Activated T-helper 1 cell treated with anti-CD3 and anti-CD28 coated beads, Interleukin-12 subunit alpha, Interleukin-12 subunit beta, Interleukin-2, Interleukin-4 antibody, amounts not matched to agents 30 ng/mL and 10 ng/mL and 1 ng/mL, durations not matched to agents 14 hours and 24 hours and 36 hours (primary cell): ENCODE results near the gene SSC5D. TPM values are rescaled to one million over a fixed set of nuclear protein-coding genes. Genes with fewer than 3 reads are reported as not detected.
"Not testable (repeated sequence)": the region's sequence is repeated elsewhere in the genome, so short reads cannot be mapped to it uniquely, and the experiment has no call there.

Source experiments
- DNase-seq: peaks from one replicate; pipeline ENCODE4 v3.0.0; 2021; ENCODE audit warnings: low spot score
- H3K27ac Mint-ChIP-seq: one replicate; pipeline ENCODE4 v1.8.0; 2021; ENCODE audit warnings: mild to moderate bottlenecking, mixed read lengths
- H3K27me3 Mint-ChIP-seq: one replicate; pipeline ENCODE4 v1.8.0; 2022; ENCODE audit warnings: mild to moderate bottlenecking, moderate library complexity, mixed read lengths; ENCODE audit not compliant: insufficient read depth
- H3K36me3 Mint-ChIP-seq: one replicate; pipeline ENCODE4 v1.8.0; 2021; ENCODE audit warnings: low read depth, mixed read lengths
- H3K4me1 Mint-ChIP-seq: one replicate; pipeline ENCODE4 v1.8.0; 2021; ENCODE audit warnings: low read depth, mixed read lengths
- H3K4me3 Mint-ChIP-seq: one replicate; pipeline ENCODE4 v1.8.0; 2021; ENCODE audit warnings: mild to moderate bottlenecking, moderate library complexity, mixed read lengths
- H3K9me3 Mint-ChIP-seq: one replicate; pipeline ENCODE4 v1.8.0; 2021; ENCODE audit warnings: mixed read lengths
- intact Hi-C: fragments of 100-400 bp; cut with micrococcal nuclease; formaldehyde crosslinking; loops from one replicate; pipeline ENCODE4 v1.15.1; 2024
- total RNA-seq: library from RNA; stranded (reverse); gene quantifications from 2 replicates; pipeline ENCODE4 v1.2.3, GENCODE V29; 2022

Gene SSC5D
- total RNA-seq, 1 donor from 2014 or later: 0.65 TPM

GRCh38 chr19:55526216-55527196 lies 38.3 kb downstream of the SSC5D start:
- Mint-ChIP-seq H3K4me3 (no peak overlapping the region), H3K27me3 (peaks cover 2% of the 10 kb centered on the region), H3K27ac (no peak overlapping the region), H3K9me3 (no peaks in the 10 kb centered on the region), H3K36me3 (no peaks in the 10 kb centered on the region), H3K4me1 (no peaks in the 10 kb centered on the region)
- intact Hi-C loops: no loop called here
- DNase-seq: no peak

GRCh38 chr19:55527197-55528029 lies 39.2 kb downstream of the SSC5D start:
- no peaks in the 10 kb centered on the region for H3K36me3 Mint-ChIP-seq
- H3K27me3 Mint-ChIP-seq: peaks cover 2% of the 10 kb centered on the region
- DNase-seq: no peak
- H3K9me3 Mint-ChIP-seq: no peaks in the 10 kb centered on the region
- H3K4me1 Mint-ChIP-seq: no peaks in the 10 kb centered on the region
- no peak overlapping the region for H3K4me3 Mint-ChIP-seq
- intact Hi-C loops: no loop called here
- no peak overlapping the region for H3K27ac Mint-ChIP-seq

GRCh38 chr19:55528030-55528803 lies 40.0 kb downstream of the SSC5D start:
- intact Hi-C loops: no loop called here
- no peaks in the 10 kb centered on the region for H3K36me3 Mint-ChIP-seq
- H3K4me3 Mint-ChIP-seq: no peak overlapping the region
- H3K9me3 Mint-ChIP-seq: no peaks in the 10 kb centered on the region
- H3K27ac Mint-ChIP-seq: no peak overlapping the region
- H3K27me3 Mint-ChIP-seq: peaks cover 2% of the 10 kb centered on the region
- no peak for DNase-seq
- no peaks in the 10 kb centered on the region for H3K4me1 Mint-ChIP-seq

- H3K4me3 Mint-ChIP-seq: no peak overlapping the region
- DNase-seq: no peak
- H3K27ac Mint-ChIP-seq: no peak overlapping the region
- intact Hi-C loops: no loop called here
- peaks cover 2% of the 10 kb centered on the region for H3K27me3 Mint-ChIP-seq
- H3K4me1 Mint-ChIP-seq: no peaks in the 10 kb centered on the region
- no peaks in the 10 kb centered on the region for H3K36me3 Mint-ChIP-seq
- no peaks in the 10 kb centered on the region for H3K9me3 Mint-ChIP-seq
Observed at GRCh38 chr19:55529636-55530234, 41.5 kb downstream of the SSC5D start.

- no peaks in the 10 kb centered on the region for H3K4me1 Mint-ChIP-seq
- no peak for DNase-seq
- H3K36me3 Mint-ChIP-seq: no peaks in the 10 kb centered on the region
- no peaks in the 10 kb centered on the region for H3K27me3 Mint-ChIP-seq
- H3K4me3 Mint-ChIP-seq: no peak overlapping the region
- no peaks in the 10 kb centered on the region for H3K9me3 Mint-ChIP-seq
- H3K27ac Mint-ChIP-seq: no peak overlapping the region
- intact Hi-C loops: no loop called here
Observed at GRCh38 chr19:55530996-55531395, 42.8 kb downstream of the SSC5D start.

- H3K27me3 Mint-ChIP-seq: not testable (repeated sequence)
Observed at GRCh38 chr19:55534280-55534679, 46.0 kb downstream of the SSC5D start.

GRCh38 chr19:55535173-55535964 lies 47.1 kb downstream of the SSC5D start:
- no peaks in the 10 kb centered on the region for H3K36me3 Mint-ChIP-seq
- intact Hi-C loops: no loop called here
- no peak for DNase-seq
- no peaks in the 10 kb centered on the region for H3K27me3 Mint-ChIP-seq
- no peak overlapping the region for H3K27ac Mint-ChIP-seq
- no peak overlapping the region for H3K4me3 Mint-ChIP-seq
- H3K4me1 Mint-ChIP-seq: no peaks in the 10 kb centered on the region
- no peaks in the 10 kb centered on the region for H3K9me3 Mint-ChIP-seq

More at GRCh38 chr19:55534280-55534679, 46.0 kb downstream of the SSC5D start:
- H3K9me3 Mint-ChIP-seq, H3K4me1 Mint-ChIP-seq, DNase-seq, H3K27ac Mint-ChIP-seq, H3K4me3 Mint-ChIP-seq, intact Hi-C loops, H3K36me3 Mint-ChIP-seq: not testable (repeated sequence)

- no peak for DNase-seq
- H3K9me3 Mint-ChIP-seq: no peaks in the 10 kb centered on the region
- H3K36me3 Mint-ChIP-seq: no peaks in the 10 kb centered on the region
- H3K4me1 Mint-ChIP-seq: no peaks in the 10 kb centered on the region
- no peak overlapping the region for H3K27ac Mint-ChIP-seq
- intact Hi-C loops: no loop called here
- no peak overlapping the region for H3K4me3 Mint-ChIP-seq
- no peaks in the 10 kb centered on the region for H3K27me3 Mint-ChIP-seq
Observed at GRCh38 chr19:55535965-55536350, 47.7 kb downstream of the SSC5D start.

- H3K4me1 Mint-ChIP-seq: no peaks in the 10 kb centered on the region
- no peaks in the 10 kb centered on the region for H3K27me3 Mint-ChIP-seq
- DNase-seq: no peak
- no peak overlapping the region for H3K27ac Mint-ChIP-seq
- H3K4me3 Mint-ChIP-seq: no peak overlapping the region
- no peaks in the 10 kb centered on the region for H3K36me3 Mint-ChIP-seq
- H3K9me3 Mint-ChIP-seq: no peaks in the 10 kb centered on the region
- intact Hi-C loops: no loop called here
Observed at GRCh38 chr19:55536366-55536765, 48.1 kb downstream of the SSC5D start.

- no peak for DNase-seq
- H3K9me3 Mint-ChIP-seq: no peaks in the 10 kb centered on the region
- intact Hi-C loops: no loop called here
- H3K36me3 Mint-ChIP-seq: no peaks in the 10 kb centered on the region
- no peaks in the 10 kb centered on the region for H3K27me3 Mint-ChIP-seq
- no peak within 1 kb of the TSS for H3K4me3 Mint-ChIP-seq
- H3K4me1 Mint-ChIP-seq: no peaks in the 10 kb centered on the region
- no peak within 1 kb of the TSS for H3K27ac Mint-ChIP-seq
Observed at GRCh38 chr19:55536951-55537740, 48.9 kb downstream of the SSC5D start, which contains the start of gene SBK2. Gene SBK2, minus strand, starts transcription at chr19:55537133. Its CDS starts 839 bp downstream, at chr19:55536294.

- no peaks in the 10 kb centered on the region for H3K27me3 Mint-ChIP-seq
- intact Hi-C loops: no loop called here
Observed at GRCh38 chr19:55537741-55538111, 49.5 kb downstream of the SSC5D start.

More at GRCh38 chr19:55537741-55538111, 49.5 kb downstream of the SSC5D start:
- no peak for DNase-seq
- Mint-ChIP-seq H3K4me3 (no peak overlapping the region), H3K36me3 (no peaks in the 10 kb centered on the region), H3K9me3 (no peaks in the 10 kb centered on the region), H3K4me1 (no peaks in the 10 kb centered on the region), H3K27ac (no peak overlapping the region)
